ENCODE data around the gene PRSS1.
A peak's percentile ranks its signal among the peaks of the same experiment; 100 is the strongest.
"Not testable (repeated sequence)": the region's sequence is repeated elsewhere in the genome, so short reads cannot be mapped to it uniquely, and the experiment has no call there.

Gene PRSS1

GRCh38 chr7:142749218-142749993 lies at the start of gene PRSS1:
PRSS1 (plus strand) TSS chr7:142749472; CDS start chr7:142749485, 13 bp downstream.
- DNase-seq = no peak

GRCh38 chr7:142700935-142701334 lies 48.3 kb upstream of the PRSS1 start:
- DNase-seq = not testable (repeated sequence)

GRCh38 chr7:142703655-142704305 lies 45.5 kb upstream of the PRSS1 start:
- DNase-seq = no peak

GRCh38 chr7:142708726-142709125 lies 40.5 kb upstream of the PRSS1 start:
- not testable (repeated sequence) for DNase-seq

- no peak for DNase-seq
These were observed 39.4 kb upstream of the PRSS1 start for GRCh38 chr7:142709921-142710320.

- DNase-seq = no peak
These were observed 38.1 kb upstream of the PRSS1 start for GRCh38 chr7:142711196-142711595.

- no peak for DNase-seq
These were observed 37.3 kb upstream of the PRSS1 start for GRCh38 chr7:142711746-142712616.

- DNase-seq = no peak
These were observed 36.7 kb upstream of the PRSS1 start for GRCh38 chr7:142712617-142712957.

- DNase-seq = no peak
These were observed 34.9 kb upstream of the PRSS1 start for GRCh38 chr7:142714375-142714774.

- DNase-seq = no peak
These were observed 32.7 kb upstream of the PRSS1 start for GRCh38 chr7:142716596-142716995.

- DNase-seq = peak; percentile 57
These were observed 31.8 kb upstream of the PRSS1 start for GRCh38 chr7:142717453-142717852.

GRCh38 chr7:142718313-142718712 lies 31.0 kb upstream of the PRSS1 start:
- DNase-seq = no peak

- no peak for DNase-seq
These were observed 29.0 kb upstream of the PRSS1 start for GRCh38 chr7:142720172-142720773.

GRCh38 chr7:142720986-142721385 lies 28.3 kb upstream of the PRSS1 start:
- DNase-seq = no peak

GRCh38 chr7:142722248-142722794 lies 27.0 kb upstream of the PRSS1 start:
- DNase-seq = no peak

- DNase-seq = no peak
These were observed 16.0 kb upstream of the PRSS1 start for GRCh38 chr7:142733271-142733670.

- no peak for DNase-seq
These were observed 9.3 kb upstream of the PRSS1 start for GRCh38 chr7:142739923-142740492.

GRCh38 chr7:142740786-142741185 lies 8.5 kb upstream of the PRSS1 start:
- DNase-seq = no peak

- DNase-seq = not testable (repeated sequence)
These were observed 7.3 kb upstream of the PRSS1 start for GRCh38 chr7:142741932-142742331.

GRCh38 chr7:142745091-142745635 lies 4.1 kb upstream of the PRSS1 start:
- no peak for DNase-seq

GRCh38 chr7:142745745-142746144 lies 3.5 kb upstream of the PRSS1 start:
- DNase-seq = no peak

GRCh38 chr7:142746264-142746663 lies 3.0 kb upstream of the PRSS1 start:
- no peak for DNase-seq

All from activated CD8-positive, alpha-beta memory T cell treated with anti-CD3 and anti-CD28 coated beads for 24 hours (primary cell).